Stimulated activated CD8-positive, alpha-beta memory T cell treated with anti-CD3 and anti-CD28 coated beads, Interleukin-7, amount 100 ng/mL, for 24 hours (primary cell): Measurements from ENCODE around the gene PXMP2.

Experiments
- DNase-seq: peaks from one replicate; pipeline ENCODE4 v3.0.0-alpha.2; 2020; ENCODE audit warnings: low read depth

PXMP2 gene

DNA sequence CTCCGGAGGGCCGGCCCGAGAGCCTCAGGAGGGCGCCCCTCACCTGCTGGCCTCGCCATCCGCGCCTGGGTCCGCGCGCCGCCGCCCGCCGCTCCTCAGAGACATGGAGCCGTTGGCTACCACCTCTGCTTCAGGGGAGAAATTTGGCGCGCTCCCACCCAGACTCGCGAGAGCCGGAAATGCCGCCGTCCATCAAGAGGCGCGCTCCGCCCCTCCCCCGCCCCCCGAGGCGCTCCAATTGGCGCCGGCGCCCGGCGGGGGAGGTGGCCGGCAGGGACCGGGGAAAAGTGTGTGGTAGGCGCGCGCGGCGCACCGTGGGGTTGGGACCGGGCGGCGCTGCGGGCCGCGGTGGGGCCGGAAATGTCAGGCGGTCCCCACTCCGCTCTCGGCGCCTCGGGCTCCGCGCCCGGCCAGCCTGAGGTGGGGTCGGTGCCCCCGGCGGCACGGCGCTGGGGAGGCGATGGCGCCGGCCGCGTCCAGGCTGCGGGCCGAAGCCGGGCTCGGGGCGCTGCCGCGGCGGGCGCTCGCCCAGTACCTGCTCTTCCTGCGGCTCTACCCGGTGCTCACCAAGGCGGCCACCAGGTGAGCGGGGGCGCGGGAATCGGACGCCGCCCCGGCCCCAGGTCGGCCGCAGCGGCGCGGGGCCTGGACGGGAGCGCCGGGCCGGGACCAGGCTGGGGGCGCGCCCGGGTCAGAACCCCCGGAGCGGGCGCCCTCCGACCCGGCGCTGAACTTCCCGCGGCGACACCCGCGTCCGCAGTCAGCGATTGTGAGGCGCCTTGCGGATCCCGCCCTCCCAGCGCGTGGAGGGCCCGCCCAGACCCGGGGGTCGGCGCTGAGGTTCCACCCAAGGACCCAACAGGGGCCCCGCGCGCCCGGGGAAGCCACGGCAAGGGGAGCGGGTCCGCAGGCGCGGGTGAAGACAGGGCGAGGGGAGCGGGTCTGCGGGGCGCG lies at the start of gene PXMP2, which contains the start of gene POLE:
TSS of gene PXMP2 (plus strand) at position 377 of the 954 bp plus-strand sequence. CDS start at position 461, 84 bp downstream.
TSS of gene POLE (minus strand) at position 132 of the 954 bp plus-strand sequence. CDS start at position 105, 27 bp downstream.
- DNase-seq, result peak; percentile 89

DNA sequence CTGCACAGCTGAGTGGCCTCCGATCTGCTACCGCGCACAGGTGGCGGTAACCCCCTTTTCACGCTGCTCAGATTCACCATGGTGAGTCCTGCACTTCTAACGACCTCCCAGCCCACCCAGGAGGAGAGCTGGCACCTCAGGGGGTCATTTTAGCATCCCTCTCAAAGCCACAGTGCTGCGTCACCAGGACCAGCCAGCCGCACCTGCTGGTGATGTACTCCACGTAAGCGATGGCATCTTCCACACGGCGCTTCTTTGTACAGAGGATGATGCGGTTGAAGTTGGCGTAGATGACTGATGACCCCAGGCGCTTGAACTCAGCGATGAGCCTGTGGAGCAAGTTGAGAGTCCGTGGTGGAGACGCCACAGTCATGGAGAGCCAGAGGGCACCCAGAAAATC lies 49.6 kb upstream of the PXMP2 start:
- no peak for DNase-seq

DNA sequence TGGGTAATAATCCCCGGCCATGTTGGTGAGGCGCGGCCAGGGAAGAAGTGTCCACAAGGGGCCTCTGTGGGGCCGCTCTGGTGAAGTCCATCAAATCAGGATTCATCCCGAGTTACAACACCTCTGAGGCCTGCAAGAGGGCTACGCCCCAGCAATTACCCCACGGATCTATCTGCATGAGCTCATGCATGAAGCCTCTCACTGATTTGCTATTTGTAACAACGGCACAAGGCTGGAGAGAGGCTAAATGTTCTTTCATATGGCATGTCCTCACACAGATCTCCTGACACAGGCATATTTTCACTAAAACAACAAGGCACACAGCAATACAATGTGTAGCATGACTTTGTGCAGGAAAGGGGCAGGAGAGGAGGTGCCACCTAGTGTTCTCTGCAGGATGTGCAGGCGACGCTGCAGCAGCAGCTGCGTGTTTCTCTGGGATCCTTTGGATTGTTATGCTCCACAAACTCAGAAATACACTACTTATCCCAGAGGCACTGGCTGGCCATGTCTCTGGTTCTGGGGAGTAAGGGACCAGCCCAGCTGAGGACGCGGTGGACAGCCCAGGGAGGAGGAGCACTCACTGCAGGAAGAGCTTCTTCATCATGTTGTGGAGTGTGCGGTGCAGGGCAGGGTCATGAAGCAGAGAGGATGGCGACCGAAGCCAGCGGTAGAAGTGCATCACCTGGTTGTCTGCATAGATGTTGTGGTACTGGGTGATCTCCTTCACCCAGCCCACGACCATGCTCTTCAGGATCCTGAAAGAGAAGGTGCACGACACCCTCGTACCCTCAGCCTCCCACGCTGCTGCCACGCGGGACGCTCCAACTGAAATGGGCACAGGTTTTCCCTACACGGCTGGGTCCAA lies 48.6 kb upstream of the PXMP2 start:
- no peak for DNase-seq

DNA sequence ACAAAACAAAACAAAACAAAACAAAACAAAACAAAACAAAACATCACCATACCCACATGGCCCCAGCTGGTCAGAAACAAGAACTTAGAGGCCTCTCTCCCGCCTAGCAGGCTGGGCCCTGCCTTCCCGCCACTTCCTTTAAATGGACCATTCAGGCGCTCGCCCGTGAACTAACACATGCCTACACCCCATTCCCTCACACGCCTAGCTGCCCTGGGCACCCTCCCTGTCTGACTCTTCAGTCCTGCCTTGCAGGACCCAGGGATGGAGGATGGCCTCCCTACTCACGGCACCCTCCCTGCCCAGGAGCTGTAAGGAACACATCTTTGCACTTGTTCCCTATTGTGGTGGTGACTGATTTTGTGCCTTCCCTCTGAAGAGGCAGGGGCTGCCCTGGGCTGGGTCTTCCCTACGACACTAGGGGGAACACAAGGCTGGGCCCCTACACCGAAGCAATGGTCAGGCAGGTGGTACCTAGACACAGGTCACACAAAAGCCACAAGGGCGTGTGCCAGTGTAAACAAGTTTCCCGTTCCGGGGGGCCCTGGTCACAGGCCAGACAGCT lies 47.3 kb upstream of the PXMP2 start:
- no peak for DNase-seq

DNA sequence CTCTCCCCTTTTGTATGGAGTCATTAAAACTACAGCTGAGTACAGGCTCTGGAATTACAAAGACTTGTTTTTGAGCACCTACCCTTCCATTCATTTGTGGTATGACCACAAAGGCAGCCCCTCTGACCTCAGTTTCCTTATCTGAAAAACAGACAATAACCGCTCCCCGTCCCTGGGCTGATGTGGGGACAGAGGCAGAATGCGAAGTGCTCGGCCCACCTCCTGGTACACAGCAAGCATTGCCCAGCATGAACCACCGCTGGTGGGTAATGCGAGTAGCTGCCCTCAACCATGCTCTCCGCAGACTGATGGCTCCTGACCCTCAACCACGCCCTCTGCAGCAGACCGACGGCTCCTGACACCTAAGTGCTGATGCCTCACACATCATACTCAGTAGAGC lies 46.5 kb upstream of the PXMP2 start:
- DNase-seq, result no peak

DNA sequence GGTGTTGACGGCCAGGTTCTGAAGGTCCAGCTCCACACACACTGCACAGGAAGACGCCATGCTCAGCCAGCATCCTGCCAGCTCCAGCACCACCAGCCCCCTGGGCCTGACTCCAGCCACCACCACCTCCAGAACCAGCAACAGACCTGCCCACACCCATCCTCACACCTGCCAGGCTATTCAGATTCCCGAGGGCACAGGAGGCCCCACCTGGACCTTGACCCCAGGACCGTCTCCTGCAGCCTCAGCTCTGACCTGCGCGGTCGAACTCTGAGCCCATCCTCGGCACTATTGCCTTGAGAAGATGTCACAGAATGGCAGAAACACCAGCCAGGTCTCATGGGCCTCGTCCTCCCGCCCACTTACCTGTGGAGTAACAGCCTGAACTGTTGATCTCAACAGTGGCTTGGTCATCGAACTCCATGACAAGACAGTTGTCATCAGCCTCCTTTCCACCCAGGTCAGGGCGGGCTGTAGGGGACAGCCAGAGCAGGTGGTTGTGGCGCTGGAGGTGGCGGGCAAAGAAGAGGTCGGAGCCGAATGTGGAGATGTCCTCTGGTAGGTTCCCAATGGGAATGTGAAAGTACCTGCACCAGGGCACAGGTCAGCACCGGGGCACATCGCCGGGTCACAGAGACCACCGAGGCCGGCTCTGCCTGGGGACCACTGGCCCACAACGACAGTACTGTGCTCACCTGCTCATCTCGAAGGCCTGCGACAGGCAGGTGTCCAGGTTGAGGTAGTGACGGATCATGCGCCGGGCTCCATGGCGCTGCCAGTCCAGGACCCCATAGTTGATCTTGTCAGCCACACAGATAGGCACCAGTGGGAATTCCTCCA lies 45.4 kb upstream of the PXMP2 start:
- DNase-seq, result no peak

DNA sequence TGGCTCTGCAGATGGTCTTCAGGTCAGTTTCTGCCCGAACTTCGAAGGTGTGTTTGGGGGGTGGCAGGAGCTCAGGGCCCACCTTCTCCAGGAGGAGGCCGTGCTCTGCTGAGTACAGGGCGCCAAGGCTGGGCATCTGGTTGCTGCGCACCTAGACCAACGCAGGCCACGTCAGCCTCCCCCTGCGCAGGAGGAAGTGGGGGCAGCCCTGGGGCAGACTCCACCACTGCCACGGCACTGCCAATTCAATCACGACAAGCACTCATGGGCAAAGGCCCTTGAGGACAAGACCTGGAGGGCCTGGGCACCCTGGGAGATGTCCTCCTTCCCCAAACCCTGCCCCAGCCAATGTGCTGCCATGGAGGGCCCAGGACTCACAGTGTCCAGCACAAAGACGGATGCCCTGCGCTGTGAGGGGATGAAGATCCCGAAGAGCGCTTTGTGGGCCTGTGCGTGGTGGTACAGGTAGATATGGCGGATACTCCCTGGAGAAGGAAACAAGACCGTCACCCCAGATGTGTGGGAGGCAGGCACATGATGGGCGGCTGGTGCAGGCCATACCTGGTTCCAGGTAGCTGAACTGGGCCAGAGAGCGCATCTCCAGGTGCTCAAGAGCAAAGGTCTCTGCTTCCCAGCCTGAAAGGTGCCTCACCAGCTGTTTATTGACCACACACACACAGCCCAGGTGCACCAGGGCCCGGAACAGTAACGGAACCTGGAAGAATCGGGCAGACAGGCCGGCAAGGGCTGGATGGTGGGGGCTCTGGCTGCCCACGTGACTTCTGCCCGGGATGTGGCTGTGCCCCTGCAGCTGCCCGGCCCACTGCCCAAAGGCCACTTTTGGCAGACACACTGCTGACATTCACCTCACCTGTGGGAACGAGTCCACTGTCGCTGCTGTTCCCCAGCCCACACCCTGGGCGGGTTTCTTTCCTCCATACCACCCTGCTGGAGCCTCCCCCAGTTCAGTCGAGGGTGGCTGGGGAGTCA lies 44.2 kb upstream of the PXMP2 start:
- DNase-seq, result no peak

DNA sequence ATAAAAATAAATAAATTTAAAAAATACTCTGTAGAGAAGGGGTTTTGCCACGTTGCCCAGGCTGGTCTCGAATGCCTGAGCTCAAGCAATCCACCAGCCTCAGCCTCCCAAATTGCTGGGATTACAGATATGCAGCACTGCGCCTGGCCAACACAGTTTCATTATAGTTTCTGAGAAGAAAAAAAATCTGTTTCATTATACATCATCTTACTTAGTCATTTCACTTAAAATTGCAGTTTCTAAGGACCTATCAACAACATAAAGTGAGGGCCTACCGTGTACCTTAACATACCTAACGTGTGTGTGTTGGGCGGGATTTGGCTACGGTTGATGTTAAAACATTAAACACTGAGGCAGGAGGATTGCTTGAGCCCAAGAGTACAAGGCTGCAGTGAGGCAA lies 40.5 kb upstream of the PXMP2 start:
- DNase-seq, result no peak

DNA sequence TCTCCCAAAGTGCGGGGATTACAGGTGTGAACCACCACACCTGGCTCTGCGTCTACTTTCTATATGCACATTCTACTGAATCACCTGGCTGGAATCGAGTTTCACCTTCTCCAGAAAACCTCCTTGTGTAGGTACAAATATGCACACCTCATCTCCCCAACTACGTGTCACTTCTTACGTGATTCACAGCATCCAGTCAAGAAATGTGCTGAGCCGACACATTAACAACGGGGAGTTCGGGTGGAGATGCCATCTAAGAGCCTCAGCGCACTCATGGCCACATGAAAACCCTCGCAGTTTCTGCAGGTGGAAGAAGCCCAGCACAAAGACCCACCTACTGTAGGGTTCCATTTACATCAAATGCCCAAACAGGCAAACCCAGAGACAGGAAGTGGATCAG lies 39.5 kb upstream of the PXMP2 start:
- DNase-seq, result no peak

DNA sequence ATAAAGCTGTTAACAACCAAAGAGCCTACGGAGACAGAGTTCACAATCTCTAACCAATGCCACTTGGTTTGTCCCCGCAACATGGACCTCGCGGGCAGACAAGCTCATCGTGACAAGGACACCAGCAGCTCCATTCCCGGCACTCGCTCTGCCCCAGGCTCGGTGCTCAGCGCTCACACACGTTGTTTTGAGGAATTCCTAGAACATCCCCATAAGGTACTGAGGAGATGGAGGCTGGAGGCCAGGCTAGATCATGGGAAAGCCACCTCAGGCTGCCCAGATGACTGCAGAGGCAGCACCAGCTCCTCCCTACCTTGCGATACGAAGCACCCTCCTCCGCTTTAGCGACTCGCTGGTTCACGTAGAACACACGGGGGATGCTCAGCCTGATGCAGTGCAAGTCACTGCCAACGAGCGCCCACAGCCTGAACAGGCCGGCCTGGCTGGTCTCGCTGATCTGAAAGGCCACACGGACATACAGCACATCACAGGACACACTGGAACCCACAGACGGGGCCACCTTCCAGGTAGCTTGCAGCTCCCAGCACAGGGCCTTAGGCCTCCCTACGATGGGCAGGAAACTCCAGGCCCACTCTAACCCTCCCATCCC lies 38.7 kb upstream of the PXMP2 start:
- DNase-seq, result no peak

DNA sequence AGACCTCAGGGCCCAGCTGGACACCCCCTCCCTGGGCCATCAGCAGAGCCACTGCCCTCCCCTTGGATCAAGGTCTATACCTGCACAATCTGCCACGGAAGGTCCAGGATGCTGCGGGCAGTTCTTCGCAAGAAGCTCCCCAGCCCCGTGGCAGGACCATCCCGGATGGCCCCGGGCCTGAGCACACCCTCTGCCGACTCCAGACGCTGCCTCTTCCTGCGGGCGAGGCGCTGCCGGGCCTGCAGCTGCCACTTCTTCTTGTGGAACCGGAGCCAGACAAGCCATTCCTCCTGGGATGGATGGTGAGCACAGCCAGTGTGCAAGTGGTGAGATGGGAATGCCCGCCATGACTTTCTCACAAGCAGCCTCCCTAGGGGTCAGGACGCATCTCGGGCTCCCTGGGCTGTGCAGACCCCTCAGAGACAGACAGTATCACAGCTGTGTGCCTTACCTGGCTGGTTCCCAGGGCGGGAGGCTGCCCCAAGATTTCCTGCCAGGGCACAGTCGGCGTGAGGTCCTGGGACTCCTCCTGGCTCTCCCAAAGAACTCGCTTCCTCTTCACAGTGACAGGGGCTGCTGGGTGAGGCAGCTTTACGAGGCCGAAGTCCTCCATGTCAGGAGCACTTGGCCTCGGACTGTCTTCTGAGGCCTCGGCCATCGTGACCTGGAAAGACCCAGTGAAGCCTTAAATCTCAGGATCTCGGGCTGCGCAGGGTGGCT lies 38.0 kb upstream of the PXMP2 start:
- no peak for DNase-seq

DNA sequence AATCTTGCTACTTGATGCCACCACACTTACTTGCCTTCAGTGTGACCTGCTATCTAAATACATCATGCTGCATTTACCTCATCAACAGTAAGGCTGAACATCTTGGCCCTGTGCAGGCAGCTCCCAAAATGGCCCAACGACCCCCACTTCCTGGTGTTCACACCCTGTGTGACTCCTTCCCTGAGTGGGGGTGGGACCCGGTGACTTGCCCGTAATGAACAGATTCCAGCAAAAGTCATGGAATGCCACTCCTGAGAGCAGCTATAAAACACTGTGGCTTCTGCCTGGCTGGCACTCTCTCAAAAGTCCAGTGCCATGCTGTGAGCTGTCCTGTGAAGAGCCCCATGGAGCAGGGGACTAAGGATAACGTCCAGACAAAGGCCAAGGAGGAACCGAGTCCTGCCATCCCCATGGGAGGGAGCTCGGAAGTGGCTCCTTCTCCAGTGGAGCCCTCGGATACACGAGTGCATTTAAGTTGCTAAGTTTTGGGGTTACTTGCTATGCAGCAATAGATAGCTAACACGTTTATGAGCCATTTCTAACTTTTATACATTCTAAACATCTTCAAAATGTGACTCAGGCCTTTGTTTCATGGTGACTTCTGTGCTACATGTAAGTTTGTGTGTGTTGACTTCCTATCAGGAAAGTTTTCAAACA lies 35.8 kb upstream of the PXMP2 start:
- DNase-seq, result no peak

DNA sequence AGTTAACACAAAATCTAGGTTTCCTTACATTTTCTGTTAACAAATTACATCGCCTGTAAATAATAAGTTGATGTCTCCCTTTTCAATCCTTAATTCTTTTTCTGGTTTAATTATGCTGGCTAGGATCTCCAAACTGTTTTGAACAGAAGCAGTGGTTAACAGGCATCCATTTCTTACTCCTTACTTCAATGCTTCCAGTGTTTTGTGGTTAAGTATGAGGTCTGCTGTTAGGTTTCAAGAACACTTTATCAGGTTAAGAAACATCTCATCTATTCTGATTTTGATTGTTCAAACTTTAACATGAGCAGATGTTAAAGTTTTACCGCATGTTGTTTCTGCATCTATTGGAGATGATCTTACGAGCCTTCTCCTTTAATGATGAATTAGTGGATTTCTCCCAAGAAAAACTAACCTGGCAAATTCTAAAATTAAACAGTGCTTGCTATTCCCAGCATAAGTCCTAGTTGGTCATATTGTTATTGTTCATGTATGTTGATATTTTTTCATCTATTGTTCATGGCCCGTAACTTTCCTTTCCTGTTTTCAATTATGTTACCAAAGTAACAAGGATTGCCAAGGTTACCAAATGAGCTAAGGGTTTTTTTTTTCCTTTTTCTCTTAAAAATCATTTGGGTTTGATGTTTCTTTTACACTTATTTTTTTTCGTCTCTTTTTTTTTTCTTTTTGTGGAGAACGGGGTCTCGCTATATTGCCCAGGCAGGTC lies 33.7 kb upstream of the PXMP2 start:
- no peak for DNase-seq

DNA sequence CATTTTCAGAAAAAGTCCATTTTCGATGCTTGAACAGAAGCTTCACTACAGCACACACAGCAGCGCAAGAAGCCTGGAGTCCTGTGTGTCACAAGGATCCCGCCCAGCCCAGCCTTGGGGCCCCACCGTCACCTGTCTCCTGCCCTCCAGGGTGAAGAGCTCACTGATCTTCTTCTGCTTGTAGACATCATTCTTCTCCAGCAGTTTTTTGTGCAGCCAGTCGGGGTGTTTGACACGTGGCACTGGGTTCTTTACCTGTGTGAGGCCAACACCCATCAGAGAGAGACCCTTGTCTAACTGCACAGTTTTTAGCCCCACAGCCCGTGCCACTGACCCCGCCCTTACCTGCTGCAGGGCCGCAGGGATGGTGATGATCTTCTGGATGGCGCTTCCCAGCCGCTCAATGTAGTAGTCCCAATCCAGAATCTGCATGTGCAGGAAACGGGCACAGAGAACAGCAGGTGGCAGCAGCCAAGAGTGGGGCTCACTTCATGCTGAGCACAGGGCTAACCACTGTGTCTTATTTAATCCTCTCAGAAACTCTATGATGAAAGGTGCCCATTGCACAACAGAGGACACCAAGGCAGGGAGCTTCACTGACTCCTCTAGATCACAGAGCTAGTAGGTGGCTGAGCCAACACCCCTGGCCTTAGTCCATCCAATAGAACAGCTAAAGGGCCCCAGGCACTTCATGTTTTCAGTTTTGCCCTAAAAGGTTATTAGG lies 30.2 kb upstream of the PXMP2 start:
- DNase-seq, result no peak

DNA sequence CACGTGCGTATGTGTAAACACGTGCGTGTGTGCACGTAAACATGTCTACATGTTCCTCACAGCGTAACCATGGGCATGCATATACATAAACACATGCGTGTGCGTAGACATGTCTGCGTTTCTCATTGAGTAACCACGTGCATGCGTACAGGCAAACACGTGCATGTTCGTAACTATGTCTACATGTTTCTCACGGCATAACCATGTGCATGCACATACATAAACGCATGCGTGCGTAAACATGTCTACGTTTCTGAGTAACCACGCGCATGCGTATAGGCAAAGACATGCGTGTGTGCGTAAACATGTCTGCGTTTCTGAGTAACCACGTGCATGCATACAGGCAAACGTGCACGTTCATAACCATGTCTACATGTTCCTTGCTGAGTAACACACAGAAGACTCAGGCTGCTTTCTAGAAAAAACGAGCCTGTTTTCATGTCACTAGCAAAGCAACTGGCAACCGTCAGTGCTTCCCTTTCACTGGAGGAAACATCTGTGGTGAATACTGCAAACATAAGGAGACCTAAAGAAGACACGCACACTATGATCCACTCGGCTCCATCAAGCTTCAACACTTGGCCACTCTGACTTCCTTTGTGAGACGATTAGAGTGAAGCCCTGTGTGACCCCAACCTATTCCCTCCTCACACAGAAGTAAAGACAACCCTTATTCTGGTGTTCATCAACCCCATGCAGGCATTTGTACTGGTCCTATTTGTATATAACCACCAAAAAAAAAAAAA lies 29.1 kb upstream of the PXMP2 start:
- DNase-seq, result no peak

DNA sequence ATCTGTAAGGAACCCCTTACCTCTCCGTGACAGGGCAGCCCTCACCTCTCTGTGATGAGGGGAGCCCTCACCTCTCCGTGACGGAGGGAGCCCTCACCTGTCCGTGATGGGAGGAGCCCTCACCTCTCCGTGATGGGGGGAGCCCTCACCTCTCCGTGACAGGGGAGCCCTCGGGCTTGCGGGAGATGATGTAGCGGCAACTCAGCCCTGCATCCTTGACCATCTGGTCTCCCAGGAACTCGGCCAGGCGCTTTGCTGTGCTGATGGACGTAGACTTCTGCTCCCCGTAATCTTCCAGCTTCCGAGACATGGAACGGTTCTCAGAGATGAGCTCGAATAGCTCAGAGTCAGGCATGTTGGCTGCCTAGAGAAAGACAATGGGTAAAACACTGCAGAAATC lies 28.2 kb upstream of the PXMP2 start:
- no peak for DNase-seq

DNA sequence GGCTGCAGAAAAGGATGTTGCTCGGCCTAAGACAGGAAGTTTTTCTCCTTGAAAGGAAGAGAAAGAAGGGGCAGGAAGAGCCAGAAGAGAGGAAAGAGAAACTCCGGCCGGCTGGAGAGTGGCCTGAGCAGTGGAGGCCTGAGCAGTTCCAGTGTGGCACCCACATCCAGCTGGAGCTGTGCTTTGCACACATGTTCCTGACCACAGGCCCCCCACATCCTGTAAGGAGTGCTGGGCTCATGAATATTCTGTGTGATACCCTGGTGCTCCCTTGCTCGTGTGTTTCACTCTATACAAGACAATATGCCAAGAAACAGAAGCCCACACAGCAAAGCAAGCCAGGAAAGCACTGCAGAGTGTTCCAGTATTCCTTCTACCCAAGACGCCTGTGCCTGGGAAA lies 27.3 kb upstream of the PXMP2 start:
- no peak for DNase-seq
